HepG2 (cell line): ENCODE measurements around the gene PRSS27. TPM values are rescaled to one million over a fixed set of nuclear protein-coding genes. Genes with fewer than 3 reads are reported as not detected.

Source experiments
- ATAC-seq: fragments of 200-7000 bp; cut with Tn5 transposase; 3 replicates; pipeline ENCODE4 v1.9.1; 2020; ENCODE audit warnings: mild to moderate bottlenecking, moderate library complexity
- BruUV-seq: library from RNA; stranded (reverse); fragments of 400-500 nt; replicated peaks from 2 replicates; lab custom pipeline; 2021; lab: Mats Ljungman, UMichigan
- CTCF ChIA-PET: fragments of 300-600 bp; formaldehyde crosslinking; extraction: SDS; loops from one replicate; lab custom pipeline; 2021; ENCODE audit warnings: low total read pairs, inconsistent platforms, low intra/inter-chr PET ratio; lab: Yijun Ruan, JAX
- POLR2A ChIA-PET: fragments of 350-600 bp; sonication (Branson Sonifier 250); formaldehyde crosslinking; loops from one replicate; lab custom pipeline; 2020; ENCODE audit warnings: antibody characterized with exemption, inconsistent platforms; lab: Yijun Ruan, JAX
- DNase-seq: peaks from one replicate; pipeline ENCODE4 v3.0.0-alpha.2; 2015; ENCODE audit warnings: low spot score
- FAIRE-seq: peaks from 3 replicates; lab custom pipeline; 2011; peaks lifted over from hg19 to GRCh38; lab: Jason Lieb, UNC
- H2AFZ ChIP-seq: one replicate; pipeline ENCODE4 v1.6.1; 2011; ENCODE audit warnings: low read length, inconsistent platforms
- H3K27ac ChIP-seq: fragments of 300-600 bp; 3 replicates; pipeline ENCODE4 v1.8.0; 2011; ENCODE audit warnings: mixed run types, mild to moderate bottlenecking, mixed read lengths, low read length, inconsistent platforms; ENCODE audit not compliant: insufficient read depth; ENCODE audit errors: extremely low read length
- H3K27me3 ChIP-seq, 2 experiments: fragments of 200-600 bp in 1 of 2; 2 replicates in 1 of 2; 3 replicates in 1 of 2; pipeline versions ENCODE4 v1.6.0 to v1.8.0; 2011; ENCODE audit warnings: low read length in 2 of 2, mild to moderate bottlenecking in 2 of 2, moderate library complexity in 2 of 2, inconsistent platforms in 1 of 2; ENCODE audit not compliant: insufficient read depth in 2 of 2, control insufficient read depth in 1 of 2
- H3K36me3 ChIP-seq, 2 experiments: fragments of 200-600 bp in 1 of 2; replicated peaks in 1 of 2; 2 replicates in 1 of 2; 3 replicates in 1 of 2; pipeline versions ENCODE4 v1.5.1 to v1.8.0; 2011; ENCODE audit warnings: low read length in 2 of 2, inconsistent platforms in 1 of 2; ENCODE audit not compliant: insufficient read depth in 2 of 2, control insufficient read depth in 1 of 2
- H3K4me1 ChIP-seq: 2 replicates; pipeline ENCODE4 v1.5.1; 2012; ENCODE audit warnings: low read length, inconsistent platforms; ENCODE audit not compliant: insufficient read depth
- H3K4me2 ChIP-seq: 2 replicates; pipeline ENCODE4 v1.6.0; 2011; ENCODE audit warnings: low read depth, low read length, inconsistent platforms
- H3K4me3 ChIP-seq, 3 experiments: fragments of 200-600 bp in 1 of 3; sonication (generic), shearing (Covaris generic) in 1 of 3; replicated peaks in 1 of 3; 2 replicates each; pipeline ENCODE4 v1.5.1; 2011 to 2016; ENCODE audit warnings: low read length in 3 of 3, inconsistent platforms in 2 of 3, low read depth in 2 of 3, mild to moderate bottlenecking in 2 of 3, control low read depth in 1 of 3, mixed read lengths in 1 of 3; ENCODE audit not compliant: insufficient read depth in 1 of 3
- H3K79me2 ChIP-seq: one replicate; pipeline ENCODE4 v1.6.1; 2011; ENCODE audit warnings: low read length, inconsistent platforms; ENCODE audit not compliant: insufficient read depth
- H3K9ac ChIP-seq: 2 replicates; pipeline ENCODE4 v1.6.0; 2011; ENCODE audit warnings: mild to moderate bottlenecking, low read depth, low read length, inconsistent platforms; ENCODE audit not compliant: insufficient read depth
- H3K9me3 ChIP-seq: 2 replicates; pipeline ENCODE4 v1.5.1; 2012; ENCODE audit warnings: mild to moderate bottlenecking, low read length
- H4K20me1 ChIP-seq: 2 replicates; pipeline ENCODE4 v1.6.0; 2011; ENCODE audit warnings: inconsistent platforms, mild to moderate bottlenecking, low read length, moderate library complexity; ENCODE audit not compliant: insufficient read depth
- ARNT ChIP-seq: fragments of 450-650 bp; IDR thresholded peaks from 2 replicates; pipeline ENCODE4 v1.6.1; 2017
- GATAD1 ChIP-seq: IDR thresholded peaks from 2 replicates; pipeline ENCODE4 v1.6.1; 2016; ENCODE audit warnings: missing genetic modification reagents, missing compliant biosample characterization
- GZF1 ChIP-seq: sonication (generic); formaldehyde crosslinking; IDR thresholded peaks from 2 replicates; pipeline ENCODE4 v1.5.1; 2020; ENCODE audit warnings: mild to moderate bottlenecking, missing genetic modification reagents
- HNRNPLL ChIP-seq: fragments of 200-400 bp; formaldehyde crosslinking; IDR thresholded peaks from 2 replicates; pipeline ENCODE4 v1.6.1; 2017; ENCODE audit warnings: mild to moderate bottlenecking, low read depth, low read length; ENCODE audit not compliant: poor library complexity, severe bottlenecking
- JDP2 ChIP-seq: sonication (generic); formaldehyde crosslinking; IDR thresholded peaks from 2 replicates; pipeline ENCODE4 v1.8.1; 2022; ENCODE audit warnings: missing genetic modification reagents, borderline replicate concordance
- KAT8 ChIP-seq: IDR thresholded peaks from 2 replicates; pipeline ENCODE4 v1.6.1; 2016; ENCODE audit warnings: missing genetic modification reagents, missing compliant biosample characterization
- MBNL3 ChIP-seq: fragments of 250-450 bp; sonication (Bioruptor Pico); conservative IDR thresholded peaks from 2 replicates; pipeline ENCODE4 v1.8.0; 2022; ENCODE audit warnings: mild to moderate bottlenecking, inconsistent platforms
- NR2C2 ChIP-seq: sonication (generic); formaldehyde crosslinking; IDR thresholded peaks from 2 replicates; pipeline ENCODE4 v1.4.0; 2020; ENCODE audit warnings: missing genetic modification reagents, mild to moderate bottlenecking, moderate library complexity, borderline replicate concordance
- RBFOX2 ChIP-seq: fragments of 200-400 bp; formaldehyde crosslinking; IDR thresholded peaks from 2 replicates; pipeline ENCODE4 v1.6.1; 2017; ENCODE audit warnings: low read depth, mild to moderate bottlenecking, low read length
- STAT5B ChIP-seq: sonication (generic); formaldehyde crosslinking; IDR thresholded peaks from 2 replicates; pipeline ENCODE4 v1.4.0; 2020; ENCODE audit warnings: missing genetic modification reagents
- TP53 ChIP-seq: sonication (generic); formaldehyde crosslinking; conservative IDR thresholded peaks from 2 replicates; pipeline ENCODE4 v1.4.0; 2020; ENCODE audit warnings: missing genetic modification reagents
- ZBTB21 ChIP-seq: sonication (generic); formaldehyde crosslinking; IDR thresholded peaks from 2 replicates; pipeline ENCODE4 v1.4.0; 2020; ENCODE audit warnings: missing genetic modification reagents
- ZKSCAN8 ChIP-seq: IDR thresholded peaks from 2 replicates; pipeline ENCODE4 v1.6.1; 2016; ENCODE audit warnings: borderline replicate concordance, missing genetic modification reagents, missing compliant biosample characterization
- ZNF33B ChIP-seq: sonication (generic); formaldehyde crosslinking; IDR thresholded peaks from 2 replicates; pipeline ENCODE4 v1.5.1; 2020; ENCODE audit warnings: mild to moderate bottlenecking, missing genetic modification reagents
- ZNF713 ChIP-seq: sonication (generic); formaldehyde crosslinking; IDR thresholded peaks from 2 replicates; pipeline ENCODE4 v1.4.0; 2020; ENCODE audit warnings: mild to moderate bottlenecking, missing genetic modification reagents
- ZNF740 ChIP-seq: sonication (generic); formaldehyde crosslinking; IDR thresholded peaks from 2 replicates; pipeline ENCODE4 v1.4.0; 2020; ENCODE audit warnings: missing genetic modification reagents
- ZNF83 ChIP-seq: sonication (generic); formaldehyde crosslinking; IDR thresholded peaks from 2 replicates; pipeline ENCODE4 v1.4.0; 2020; ENCODE audit warnings: missing genetic modification reagents, mild to moderate bottlenecking, borderline replicate concordance
- WGBS: methylation state at CpG from one replicate; pipeline ENCODE4 v1.1.6; 2017; ENCODE audit warnings: low lambda C conversion rate; 5-methylcytosine and 5-hydroxymethylcytosine counted together
- in situ Hi-C: cut with HindIII; loops from 2 replicates; pipeline ENCODE4 v1.10.0; 2017; ENCODE audit warnings: low pct_unique_long_range_greater_than_20kb; ENCODE audit not compliant: extremely low pct_ligation_motif_present
- intact Hi-C: fragments of 100-400 bp; cut with micrococcal nuclease; formaldehyde crosslinking; loops from one replicate; pipeline ENCODE4 v1.10.0; 2022; ENCODE audit not compliant: unreplicated experiment
- polyA plus RNA-seq, 8 experiments: library from polyadenylated mRNA; depleted of rRNA in 3 of 8; stranded (reverse) in 7 of 8; unstranded in 1 of 8; fragments of >200 nt; fragmentation: Illumina TruSeq in 4 of 8; extraction: Trizol in 4 of 8; gene quantifications; 2 replicates each; pipeline versions ENCODE4 v1.2.1 to v1.2.3, GENCODE V29; 2011 to 2016; ENCODE audit warnings: low read depth in 4 of 8, missing spikeins in 1 of 8, mixed read lengths in 1 of 8; ENCODE audit not compliant: insufficient read depth in 1 of 8
- total RNA-seq, 5 experiments: library from RNA; depleted of rRNA; stranded (reverse); fragments of >200 nt; fragmentation: Illumina TruSeq; extraction: Trizol; gene quantifications; 2 replicates each; pipeline ENCODE4 v1.2.3, GENCODE V29; 2016; ENCODE audit warnings: low read depth in 1 of 5
- TF ChIP-seq, protein P1 (sequence below): sonication (generic); formaldehyde crosslinking; conservative IDR thresholded peaks from 2 replicates; pipeline ENCODE4 v1.4.0; 2020; ENCODE audit warnings: mild to moderate bottlenecking, missing genetic modification reagents, moderate library complexity

The PRSS27 gene
- total and polyA plus RNA-seq, 2 of the 13 experiments (the other 11 are each of a cell fraction or from before 2014, with no cell fraction given) = 0.20 to 0.73 TPM

GRCh38 chr16:2739625-2740430 lies 19.8 kb upstream of the PRSS27 start:
- in situ Hi-C loops = no loop called here
- Histone ChIP-seq H2AFZ (no peak overlapping the region), H3K27me3 (no peaks in the 10 kb centered on the region), H3K9ac (peak overlapping the region; percentile 38), H3K79me2 (no peaks in the 10 kb centered on the region), H3K36me3 (no peaks in the 10 kb centered on the region), H3K27ac (no peak overlapping the region), H3K4me3 (peak overlapping the region in 2 of 3 experiments; percentile 35 to 47; a peak in 4 of 6 replicates), H4K20me1 (no peaks in the 10 kb centered on the region), H3K4me1 (peaks cover 40% of the 10 kb centered on the region), H3K9me3 (no peaks in the 10 kb centered on the region), H3K4me2 (peak overlapping the region; percentile 80)
- ATAC-seq (peak; percentile 78), DNase-seq (peak; percentile 45), FAIRE-seq (no peak)
- POLR2A ChIA-PET = interaction anchor here (0.6 to 4.4 kb wide), 2 partner anchors 13 to 756 kb away, joined by 3 to 43 read pairs; partner anchors contain the start of gene SRRM2
- intact Hi-C loops = no loop called here
- CTCF ChIA-PET = no interaction called here
- no TSS peak for BruUV-seq
- 26% methylated on average over 2 of the region's 8 CpGs for WGBS
- no peak for TF ChIP-seq NR2C2 (CRISPR knock-in tag)
- no peak for TF ChIP-seq JDP2 (CRISPR knock-in tag)
- TF ChIP-seq ZNF33B = no peak
- TF ChIP-seq ZNF83 = no peak
- peak; percentile 46; the same call in 1 of the 2 replicates for TF ChIP-seq KAT8 (CRISPR knock-in tag)
- TF ChIP-seq TP53 (CRISPR knock-in tag) = no peak
- no peak for TF ChIP-seq MBNL3
- TF ChIP-seq ARNT = no peak
- TF ChIP-seq HNRNPLL = no peak
- no peak for TF ChIP-seq ZNF713 (CRISPR knock-in tag)
- no peak for TF ChIP-seq GZF1
- TF ChIP-seq STAT5B = no peak
- TF ChIP-seq ZBTB21 (CRISPR knock-in tag) = 0 out of 2 replicates have a peak, but pooled peaks have one; percentile 25
- TF ChIP-seq ZNF740 (CRISPR knock-in tag) = peak; percentile 70; the same call in 1 of the 2 replicates
- TF ChIP-seq, protein P1, sequence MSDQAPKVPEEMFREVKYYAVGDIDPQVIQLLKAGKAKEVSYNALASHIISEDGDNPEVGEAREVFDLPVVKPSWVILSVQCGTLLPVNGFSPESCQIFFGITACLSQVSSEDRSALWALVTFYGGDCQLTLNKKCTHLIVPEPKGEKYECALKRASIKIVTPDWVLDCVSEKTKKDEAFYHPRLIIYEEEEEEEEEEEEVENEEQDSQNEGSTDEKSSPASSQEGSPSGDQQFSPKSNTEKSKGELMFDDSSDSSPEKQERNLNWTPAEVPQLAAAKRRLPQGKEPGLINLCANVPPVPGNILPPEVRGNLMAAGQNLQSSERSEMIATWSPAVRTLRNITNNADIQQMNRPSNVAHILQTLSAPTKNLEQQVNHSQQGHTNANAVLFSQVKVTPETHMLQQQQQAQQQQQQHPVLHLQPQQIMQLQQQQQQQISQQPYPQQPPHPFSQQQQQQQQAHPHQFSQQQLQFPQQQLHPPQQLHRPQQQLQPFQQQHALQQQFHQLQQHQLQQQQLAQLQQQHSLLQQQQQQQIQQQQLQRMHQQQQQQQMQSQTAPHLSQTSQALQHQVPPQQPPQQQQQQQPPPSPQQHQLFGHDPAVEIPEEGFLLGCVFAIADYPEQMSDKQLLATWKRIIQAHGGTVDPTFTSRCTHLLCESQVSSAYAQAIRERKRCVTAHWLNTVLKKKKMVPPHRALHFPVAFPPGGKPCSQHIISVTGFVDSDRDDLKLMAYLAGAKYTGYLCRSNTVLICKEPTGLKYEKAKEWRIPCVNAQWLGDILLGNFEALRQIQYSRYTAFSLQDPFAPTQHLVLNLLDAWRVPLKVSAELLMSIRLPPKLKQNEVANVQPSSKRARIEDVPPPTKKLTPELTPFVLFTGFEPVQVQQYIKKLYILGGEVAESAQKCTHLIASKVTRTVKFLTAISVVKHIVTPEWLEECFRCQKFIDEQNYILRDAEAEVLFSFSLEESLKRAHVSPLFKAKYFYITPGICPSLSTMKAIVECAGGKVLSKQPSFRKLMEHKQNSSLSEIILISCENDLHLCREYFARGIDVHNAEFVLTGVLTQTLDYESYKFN (CRISPR knock-in tag) = peak; percentile 41; the same call in 1 of the 2 replicates
- TF ChIP-seq ZKSCAN8 = no peak
- TF ChIP-seq RBFOX2 = no peak
- no peak for TF ChIP-seq GATAD1
